ENCODE results near the gene USP13.
A peak's percentile ranks its signal among the peaks of the same experiment; 100 is the strongest.

Gene USP13

GRCh38 chr3:179701176-179701827, 48.5 kb downstream of the USP13 start:
- DNase-seq: no peak

DNA sequence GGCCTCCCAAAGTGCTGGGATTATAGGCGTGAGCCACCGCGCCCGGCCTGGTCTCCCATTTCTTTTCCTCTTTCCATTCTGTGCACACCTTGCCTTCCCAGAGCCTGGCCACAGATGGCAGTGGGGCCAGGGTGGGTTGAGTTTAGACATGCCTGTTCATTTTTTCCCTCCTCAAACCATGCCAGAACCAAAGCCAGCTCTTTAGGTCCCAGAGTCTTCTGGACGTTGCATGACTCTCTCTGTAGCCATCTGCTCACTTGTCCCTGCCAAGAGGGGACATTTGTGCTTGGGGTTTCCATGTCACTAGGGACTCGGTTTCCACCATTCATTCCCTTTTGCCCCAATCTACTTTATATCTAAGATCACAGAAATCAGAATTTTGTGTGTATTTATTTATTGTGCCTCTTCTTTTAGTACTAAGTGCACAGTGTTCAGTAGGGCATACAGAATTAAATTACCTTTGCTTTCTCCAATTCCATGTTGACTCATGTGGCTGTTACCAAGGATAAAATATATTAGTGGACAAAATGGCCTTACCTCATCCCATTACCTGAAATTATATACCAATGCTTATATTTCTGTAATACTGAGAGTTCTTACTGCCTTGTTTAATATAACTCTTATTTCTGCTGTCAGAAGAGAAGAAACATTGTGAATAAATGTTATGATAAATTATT, 49.6 kb downstream of the USP13 start:
- DNase-seq: peak; percentile 35

GRCh38 chr3:179703816-179704215, 51.0 kb downstream of the USP13 start:
- DNase-seq: no peak

DNA sequence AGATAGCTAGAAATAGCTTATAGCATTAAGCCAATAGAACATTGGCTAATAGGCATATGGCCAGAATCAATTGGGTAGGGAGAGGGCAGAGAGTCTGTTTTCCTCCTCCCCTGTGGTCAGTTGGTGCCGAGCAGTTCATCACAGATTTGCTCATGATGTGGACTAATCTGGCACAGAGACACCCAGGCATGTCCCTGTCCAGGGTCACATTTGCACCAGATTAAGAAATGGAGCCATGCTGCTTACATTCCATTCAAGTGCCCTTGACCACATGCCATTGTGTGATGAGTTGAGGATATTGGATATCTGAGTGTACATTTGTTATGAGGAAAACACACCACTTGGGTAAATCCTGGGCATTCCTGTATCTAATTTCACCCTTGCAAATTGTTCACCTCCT, 53.4 kb downstream of the USP13 start:
- no peak for DNase-seq

GRCh38 chr3:179710079-179710478, 57.2 kb downstream of the USP13 start:
- no peak for DNase-seq

GRCh38 chr3:179713643-179714090, 60.8 kb downstream of the USP13 start:
- DNase-seq: no peak

GRCh38 chr3:179715582-179715981, 62.7 kb downstream of the USP13 start:
- DNase-seq: no peak

DNA sequence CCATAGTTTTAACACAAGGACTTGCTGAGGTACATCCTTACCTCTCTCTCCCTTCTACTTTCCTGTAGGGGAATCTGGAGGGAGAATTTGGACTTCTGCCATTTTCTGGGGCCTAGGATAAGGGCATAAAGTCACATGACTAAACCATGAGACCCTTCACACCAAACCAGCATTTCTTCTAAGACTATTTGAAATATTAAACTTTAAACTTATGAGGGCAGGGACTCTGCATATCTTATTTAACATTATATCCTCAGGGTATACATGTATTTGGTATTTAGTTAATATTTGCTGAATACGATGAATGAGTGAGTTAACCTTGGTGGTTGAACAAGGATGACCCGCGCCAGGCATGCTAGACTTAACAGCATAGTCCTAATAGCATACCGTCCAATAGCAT, 63.4 kb downstream of the USP13 start:
- no peak for DNase-seq

DNA sequence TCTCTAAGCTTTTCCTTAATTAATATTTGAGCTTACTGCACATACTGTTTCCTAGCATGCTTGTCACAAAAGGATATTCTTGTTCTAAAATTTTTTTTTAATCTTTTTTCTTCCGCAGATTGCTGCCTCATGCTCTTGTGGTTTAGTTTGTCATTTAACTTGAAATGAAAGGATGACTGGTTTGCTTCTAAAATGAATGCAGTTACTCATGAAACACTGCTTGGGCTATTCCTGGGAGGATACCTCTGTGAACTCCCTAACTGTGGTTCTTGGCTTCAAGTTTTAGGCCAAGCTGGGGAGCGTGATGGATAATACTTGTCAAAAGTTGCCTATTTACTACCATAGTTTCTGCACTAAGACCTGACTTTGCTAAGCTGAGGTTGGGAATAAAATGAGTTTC, 64.0 kb downstream of the USP13 start:
- no peak for DNase-seq

GRCh38 chr3:179717219-179717618, 64.4 kb downstream of the USP13 start:
- DNase-seq: no peak

DNA sequence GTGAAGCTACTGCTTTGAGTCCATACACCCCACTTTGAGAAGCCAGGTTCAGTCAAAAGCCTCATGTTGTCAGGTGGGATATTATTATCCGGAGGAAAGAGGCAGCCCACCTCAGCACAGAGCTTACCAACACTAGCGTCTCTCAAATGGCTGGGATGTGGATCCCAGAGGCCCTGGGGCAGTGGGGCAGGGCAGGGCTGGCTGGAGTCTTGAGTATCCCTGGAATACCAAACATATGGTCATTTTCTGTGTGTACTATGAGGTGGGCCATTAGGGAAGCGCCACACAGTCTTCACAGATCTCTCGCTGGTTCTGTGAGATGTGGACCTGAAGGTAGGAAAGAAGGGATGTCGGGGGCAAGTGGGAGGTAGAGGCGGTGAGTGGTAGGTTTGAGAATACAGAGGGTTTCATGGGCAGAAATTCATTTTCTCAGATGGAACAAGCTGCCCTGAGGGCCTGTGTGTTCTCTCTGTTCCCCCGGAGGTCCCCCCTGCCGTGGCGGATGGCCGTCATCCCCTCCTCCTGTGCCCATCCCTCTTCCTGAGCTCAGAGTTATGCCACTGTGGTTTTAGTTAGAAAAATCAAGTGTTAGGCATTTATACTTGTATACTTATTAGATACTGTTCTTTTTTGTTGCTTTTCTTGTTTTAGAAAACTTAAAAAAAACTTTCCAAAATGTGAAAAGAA, 66.4 kb downstream of the USP13 start:
- DNase-seq: no peak

GRCh38 chr3:179720196-179720595, 67.4 kb downstream of the USP13 start:
- DNase-seq: no peak

GRCh38 chr3:179723617-179724016, 70.8 kb downstream of the USP13 start:
- DNase-seq: no peak

GRCh38 chr3:179726075-179726699, 73.3 kb downstream of the USP13 start:
- no peak for DNase-seq

DNA sequence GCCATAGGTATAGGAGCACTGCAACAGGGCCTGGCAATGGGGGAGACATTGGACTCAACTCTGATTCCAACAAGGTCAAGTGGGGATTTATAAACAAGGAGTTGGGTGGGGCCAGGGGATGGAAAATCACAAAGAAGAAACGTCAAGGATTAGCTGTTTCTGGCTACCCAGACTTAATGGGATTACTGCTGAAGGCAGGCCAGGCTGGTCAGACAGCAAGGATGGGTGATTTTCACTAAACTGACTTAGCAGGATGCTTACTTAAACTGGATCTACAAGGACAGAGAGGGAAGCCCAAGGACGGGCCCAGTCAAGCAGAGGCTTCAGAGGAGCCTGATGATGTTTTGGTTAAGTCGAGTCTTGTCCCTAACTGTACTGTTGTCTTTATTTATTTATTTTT, 76.2 kb downstream of the USP13 start:
- no peak for DNase-seq

DNA sequence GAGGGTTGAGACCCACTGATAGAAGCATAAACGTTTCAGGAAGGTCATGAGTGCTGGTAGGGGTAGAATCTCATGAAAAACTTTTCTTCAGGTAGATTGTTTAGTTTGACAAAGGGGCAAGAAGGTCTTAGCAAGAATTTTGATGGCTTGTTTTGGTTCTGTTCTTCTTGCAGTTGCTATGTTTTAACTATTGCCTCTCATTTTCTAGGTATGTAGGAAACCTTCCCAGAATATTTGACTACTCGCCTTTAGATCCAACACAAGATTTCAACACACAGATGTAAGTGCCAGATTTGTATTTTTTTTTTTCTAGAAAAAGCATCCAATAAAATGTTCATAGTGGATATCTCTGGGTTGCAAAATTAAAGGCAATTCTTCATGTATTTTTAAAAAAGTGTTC, 77.1 kb downstream of the USP13 start:
- no peak for DNase-seq

- DNase-seq: no peak
Observed at GRCh38 chr3:179730506-179730905, 77.7 kb downstream of the USP13 start.

DNA sequence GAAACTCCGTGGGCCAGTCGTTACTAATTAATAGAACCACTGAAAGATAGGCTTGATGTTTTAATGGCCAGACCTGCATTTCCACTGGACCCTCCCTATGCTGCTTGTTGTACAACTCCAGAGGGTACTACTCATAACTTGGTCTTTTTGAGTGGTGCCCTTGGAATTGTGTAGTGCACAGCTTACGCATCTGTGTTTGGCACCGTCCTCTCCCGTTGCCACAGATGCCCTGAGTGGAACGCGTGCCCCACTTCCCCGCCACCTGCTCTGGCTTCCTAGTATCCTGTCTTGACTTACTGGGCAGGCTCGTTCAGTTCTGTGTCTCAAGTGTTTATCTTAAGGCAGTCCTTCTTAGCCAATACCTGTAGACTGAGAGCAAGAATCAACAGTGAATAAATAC, 78.7 kb downstream of the USP13 start:
- no peak for DNase-seq

- no peak for DNase-seq
Observed at GRCh38 chr3:179732661-179733348, 80.0 kb downstream of the USP13 start.

DNA sequence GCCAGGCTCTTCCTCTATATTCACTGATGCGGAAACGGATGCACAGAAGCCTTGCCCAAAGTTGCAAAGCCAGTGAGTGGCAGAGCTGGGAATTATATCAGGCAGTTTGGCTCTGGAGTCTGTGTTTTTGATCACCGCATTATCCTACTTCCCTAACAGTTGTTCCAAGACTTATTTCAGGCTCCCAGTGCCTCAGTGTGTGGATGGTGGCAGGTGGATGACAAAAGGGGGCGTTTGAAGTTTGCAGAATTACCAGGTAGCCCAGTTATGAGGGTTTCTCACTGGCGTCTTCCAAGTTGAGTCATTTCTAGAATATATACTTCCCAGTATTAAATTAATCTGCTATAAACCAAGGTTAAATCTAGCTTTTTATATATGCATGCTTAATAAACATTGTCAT, 81.0 kb downstream of the USP13 start:
- no peak for DNase-seq

DNA sequence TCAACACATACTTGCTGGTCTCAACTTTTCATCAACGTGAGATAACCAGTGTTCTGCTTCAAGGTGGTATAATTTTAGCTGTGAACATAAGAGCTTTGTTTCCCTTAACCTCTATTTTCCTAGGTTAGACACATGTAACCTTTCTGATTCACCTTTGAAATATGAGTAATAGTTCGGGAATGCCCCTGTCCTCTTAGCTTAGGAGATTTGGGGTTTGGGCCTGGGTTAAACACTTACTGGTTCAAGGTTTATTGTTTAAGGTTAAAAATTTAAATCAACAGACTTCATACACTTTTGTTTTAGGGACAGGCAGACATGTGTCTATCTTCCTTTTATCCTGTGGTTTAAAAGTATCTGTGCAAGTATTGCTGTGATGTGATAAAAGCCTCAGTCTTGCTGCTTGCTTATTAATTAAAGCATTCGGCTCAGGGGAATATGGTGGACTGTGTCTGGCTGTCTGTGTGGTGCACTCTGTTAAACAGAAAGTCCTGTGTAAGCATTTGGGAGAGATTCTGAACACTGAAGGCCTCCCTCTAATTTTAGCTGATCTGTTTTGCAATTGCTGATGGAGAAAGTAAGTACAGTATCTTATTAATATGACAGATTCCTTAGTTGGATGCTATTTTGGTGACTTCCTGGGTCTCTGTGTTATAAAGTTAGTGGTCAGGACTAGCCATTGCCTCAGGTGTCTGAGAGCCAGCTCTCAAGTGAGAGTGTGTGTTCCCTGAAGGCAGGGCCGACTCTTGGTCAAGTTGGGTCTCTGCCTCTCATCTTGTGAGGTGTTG, 81.8 kb downstream of the USP13 start:
- DNase-seq: no peak

GRCh38 chr3:179735321-179735720, 82.5 kb downstream of the USP13 start:
- no peak for DNase-seq

Data from NCI-H2171 (cell line).